GM13976 (cell line): ENCODE results near the gene CTR9.

Source experiments
- DNase-seq: peaks from one replicate; pipeline ENCODE4 v3.0.0; 2012; ENCODE audit warnings: low spot score
- in situ Hi-C: fragments of 300-500 bp; cut with MboI; formaldehyde crosslinking; loops from one replicate; pipeline ENCODE4 v1.12.0; 2022; ENCODE audit warnings: low sequenced_read_pairs, mixed read lengths, inconsistent platforms; ENCODE audit not compliant: unreplicated experiment
- TF ChIP-seq, protein P1 (sequence below): IDR thresholded peaks from 2 replicates; pipeline ENCODE4 v1.5.1; 2012; ENCODE audit warnings: borderline replicate concordance, mild to moderate bottlenecking; ENCODE audit not compliant: insufficient read depth; ENCODE audit errors: extremely low read depth, missing control alignments, control extremely low read depth

CTR9 gene

DNA sequence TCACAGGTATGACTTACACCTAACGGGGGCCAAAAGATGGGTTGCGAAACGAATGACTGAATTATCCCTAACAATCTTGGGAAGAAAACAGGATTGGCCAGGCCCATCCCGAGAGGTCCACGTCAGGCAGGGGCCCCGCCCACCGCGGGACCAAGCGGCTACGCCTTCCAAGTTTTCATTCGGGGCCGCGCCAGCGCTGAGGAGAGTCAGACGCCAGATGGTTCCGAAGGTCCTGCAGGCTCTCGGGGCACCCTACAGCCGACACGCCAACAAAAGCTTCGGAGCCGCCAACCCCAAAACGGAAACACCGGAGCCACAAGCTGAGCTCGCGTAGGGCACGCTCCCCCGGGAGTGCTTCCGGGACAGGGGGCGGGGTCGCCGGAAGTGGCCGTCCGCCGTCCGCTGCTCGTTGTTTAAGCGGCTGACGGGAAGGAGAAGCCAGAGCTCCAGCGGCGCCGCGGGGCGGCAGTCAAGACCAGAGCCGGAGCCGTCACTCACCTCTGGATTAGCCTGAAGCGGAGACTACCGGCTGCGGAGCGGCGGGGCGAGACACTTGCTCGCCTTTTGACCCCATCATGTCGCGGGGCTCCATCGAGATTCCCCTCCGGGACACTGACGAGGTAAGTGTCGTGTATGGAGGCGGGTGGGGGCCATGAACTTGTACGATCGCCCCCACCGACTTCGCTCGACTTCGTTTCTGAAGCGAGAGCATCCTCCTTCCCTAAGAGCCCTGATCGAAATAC is at the start of gene CTR9:
Gene CTR9 (plus strand): TSS at position 409 of the 743 bp plus-strand sequence. CDS start 167 bp downstream, at position 576.
- in situ Hi-C loops, result no loop called here
- DNase-seq, result peak; percentile 91
- TF ChIP-seq, protein P1, sequence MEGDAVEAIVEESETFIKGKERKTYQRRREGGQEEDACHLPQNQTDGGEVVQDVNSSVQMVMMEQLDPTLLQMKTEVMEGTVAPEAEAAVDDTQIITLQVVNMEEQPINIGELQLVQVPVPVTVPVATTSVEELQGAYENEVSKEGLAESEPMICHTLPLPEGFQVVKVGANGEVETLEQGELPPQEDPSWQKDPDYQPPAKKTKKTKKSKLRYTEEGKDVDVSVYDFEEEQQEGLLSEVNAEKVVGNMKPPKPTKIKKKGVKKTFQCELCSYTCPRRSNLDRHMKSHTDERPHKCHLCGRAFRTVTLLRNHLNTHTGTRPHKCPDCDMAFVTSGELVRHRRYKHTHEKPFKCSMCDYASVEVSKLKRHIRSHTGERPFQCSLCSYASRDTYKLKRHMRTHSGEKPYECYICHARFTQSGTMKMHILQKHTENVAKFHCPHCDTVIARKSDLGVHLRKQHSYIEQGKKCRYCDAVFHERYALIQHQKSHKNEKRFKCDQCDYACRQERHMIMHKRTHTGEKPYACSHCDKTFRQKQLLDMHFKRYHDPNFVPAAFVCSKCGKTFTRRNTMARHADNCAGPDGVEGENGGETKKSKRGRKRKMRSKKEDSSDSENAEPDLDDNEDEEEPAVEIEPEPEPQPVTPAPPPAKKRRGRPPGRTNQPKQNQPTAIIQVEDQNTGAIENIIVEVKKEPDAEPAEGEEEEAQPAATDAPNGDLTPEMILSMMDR, result peak; percentile 43

- in situ Hi-C loops, result no loop called here
- no peak for DNase-seq
- TF ChIP-seq, protein P1, result no peak
These were observed 49.1 kb upstream of the CTR9 start for GRCh38 chr11:10701982-10702381.

- DNase-seq, result no peak
- TF ChIP-seq, protein P1, result no peak
- in situ Hi-C loops, result no loop called here
These were observed 42.9 kb upstream of the CTR9 start for GRCh38 chr11:10708131-10708530.

- TF ChIP-seq, protein P1, result no peak
- no peak for DNase-seq
- in situ Hi-C loops, result no loop called here
These were observed 41.6 kb upstream of the CTR9 start for GRCh38 chr11:10709299-10710086.

GRCh38 chr11:10715571-10715970 is 35.5 kb upstream of the CTR9 start:
- TF ChIP-seq, protein P1, result no peak
- in situ Hi-C loops, result no loop called here
- no peak for DNase-seq

GRCh38 chr11:10716122-10716521 is 34.9 kb upstream of the CTR9 start:
- no peak for DNase-seq
- TF ChIP-seq, protein P1, result no peak
- in situ Hi-C loops, result no loop called here
